ENCODE measurements around the gene BNIPL. TPM values are rescaled to one million over a fixed set of nuclear protein-coding genes. Genes with fewer than 3 reads are reported as not detected.
A peak's percentile ranks its signal among the peaks of the same experiment; 100 is the strongest.

The BNIPL gene
- total RNA-seq, 1 donor = under 0.01 TPM

DNA sequence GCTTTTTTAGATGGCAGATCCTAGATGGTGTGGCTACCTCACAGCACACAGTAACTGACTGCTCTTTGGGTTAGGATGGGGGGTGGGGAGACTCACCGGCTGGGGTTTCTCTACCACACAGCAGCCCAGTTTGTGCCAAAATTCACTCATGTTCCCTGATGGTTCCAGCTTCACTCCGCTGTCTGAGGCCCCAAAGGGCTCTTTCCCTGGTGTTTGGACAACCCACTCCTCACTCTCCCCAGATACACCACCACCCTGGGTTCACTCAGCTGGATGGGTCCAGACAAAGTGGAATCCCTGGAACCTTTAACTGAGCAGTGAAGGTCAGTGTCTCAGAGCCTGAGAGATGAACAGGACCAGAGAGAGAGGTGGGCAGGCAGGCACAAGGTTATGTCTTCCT, 19.2 kb downstream of the BNIPL start:
- Histone ChIP-seq H3K79me2 (ENCODE audit: insufficient read depth, low read length) (peaks cover 67% of the 10 kb centered on the region), H3K36me3 (ENCODE audit: insufficient read depth, low read length) (peaks cover 63% of the 10 kb centered on the region), H3K27me3 (ENCODE audit: insufficient read depth, low read length) (no peaks in the 10 kb centered on the region), H3K4me2 (ENCODE audit: insufficient read depth, low read length) (no peak overlapping the region), H4K20me1 (ENCODE audit: insufficient read depth, low read length) (peaks cover 49% of the 10 kb centered on the region), H2AFZ (ENCODE audit: low read length) (no peak overlapping the region), H3K27ac (ENCODE audit: low read depth, low read length) (peak overlapping the region; percentile 53), H3K9me3 (ENCODE audit: low read depth, low read length) (no peaks in the 10 kb centered on the region), H3K4me3 (ENCODE audit: insufficient read depth, low read length) (no peak overlapping the region), H3K4me1 (ENCODE audit: insufficient read depth, low read length) (peaks cover 31% of the 10 kb centered on the region)
- no peak for DNase-seq (ENCODE audit: insufficient read length, low spot score, missing footprints)
- TF ChIP-seq, protein P1, sequence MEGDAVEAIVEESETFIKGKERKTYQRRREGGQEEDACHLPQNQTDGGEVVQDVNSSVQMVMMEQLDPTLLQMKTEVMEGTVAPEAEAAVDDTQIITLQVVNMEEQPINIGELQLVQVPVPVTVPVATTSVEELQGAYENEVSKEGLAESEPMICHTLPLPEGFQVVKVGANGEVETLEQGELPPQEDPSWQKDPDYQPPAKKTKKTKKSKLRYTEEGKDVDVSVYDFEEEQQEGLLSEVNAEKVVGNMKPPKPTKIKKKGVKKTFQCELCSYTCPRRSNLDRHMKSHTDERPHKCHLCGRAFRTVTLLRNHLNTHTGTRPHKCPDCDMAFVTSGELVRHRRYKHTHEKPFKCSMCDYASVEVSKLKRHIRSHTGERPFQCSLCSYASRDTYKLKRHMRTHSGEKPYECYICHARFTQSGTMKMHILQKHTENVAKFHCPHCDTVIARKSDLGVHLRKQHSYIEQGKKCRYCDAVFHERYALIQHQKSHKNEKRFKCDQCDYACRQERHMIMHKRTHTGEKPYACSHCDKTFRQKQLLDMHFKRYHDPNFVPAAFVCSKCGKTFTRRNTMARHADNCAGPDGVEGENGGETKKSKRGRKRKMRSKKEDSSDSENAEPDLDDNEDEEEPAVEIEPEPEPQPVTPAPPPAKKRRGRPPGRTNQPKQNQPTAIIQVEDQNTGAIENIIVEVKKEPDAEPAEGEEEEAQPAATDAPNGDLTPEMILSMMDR (IDR thresholded peaks at IDR 0.05; ENCODE audit: extremely low read depth, low read depth, low read length) = no peak

DNA sequence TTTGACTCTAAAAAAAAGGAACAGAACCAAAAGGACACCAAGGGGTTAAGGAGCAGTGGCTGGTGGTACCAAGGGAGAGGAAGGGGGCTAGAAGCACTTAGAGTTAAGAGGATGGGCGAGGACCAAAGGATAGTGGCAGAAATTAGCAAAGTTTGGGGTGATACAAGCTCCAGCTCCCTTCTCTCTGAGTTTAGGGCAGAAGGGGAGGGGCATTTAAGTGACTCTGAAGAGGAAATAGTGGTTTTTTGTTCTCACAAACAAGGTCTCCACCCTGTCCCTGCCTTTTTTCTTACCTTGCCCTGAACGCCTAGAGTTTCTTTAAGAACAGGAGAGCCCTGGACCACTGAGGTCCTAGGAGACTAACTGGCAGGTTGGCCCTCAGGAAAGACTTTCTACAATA, 19.8 kb downstream of the BNIPL start:
- H3K27ac ChIP-seq (ENCODE audit: low read depth, low read length) = peak overlapping the region; percentile 53
- TF ChIP-seq, protein P1 (IDR thresholded peaks at IDR 0.05; ENCODE audit: extremely low read depth, low read depth, low read length) = no peak
- H3K27me3 ChIP-seq (ENCODE audit: insufficient read depth, low read length) = no peaks in the 10 kb centered on the region
- H4K20me1 ChIP-seq (ENCODE audit: insufficient read depth, low read length) = peaks cover 49% of the 10 kb centered on the region
- peaks cover 73% of the 10 kb centered on the region for H3K79me2 ChIP-seq (ENCODE audit: insufficient read depth, low read length)
- H3K36me3 ChIP-seq (ENCODE audit: insufficient read depth, low read length) = peaks cover 59% of the 10 kb centered on the region
- no peak for DNase-seq (ENCODE audit: insufficient read length, low spot score, missing footprints)
- peak overlapping the region; percentile 66 for H3K4me2 ChIP-seq (ENCODE audit: insufficient read depth, low read length)
- H2AFZ ChIP-seq (ENCODE audit: low read length) = no peak overlapping the region
- no peaks in the 10 kb centered on the region for H3K9me3 ChIP-seq (ENCODE audit: low read depth, low read length)
- peaks cover 31% of the 10 kb centered on the region for H3K4me1 ChIP-seq (ENCODE audit: insufficient read depth, low read length)
- peak overlapping the region; percentile 13 for H3K4me3 ChIP-seq (ENCODE audit: insufficient read depth, low read length)

DNA sequence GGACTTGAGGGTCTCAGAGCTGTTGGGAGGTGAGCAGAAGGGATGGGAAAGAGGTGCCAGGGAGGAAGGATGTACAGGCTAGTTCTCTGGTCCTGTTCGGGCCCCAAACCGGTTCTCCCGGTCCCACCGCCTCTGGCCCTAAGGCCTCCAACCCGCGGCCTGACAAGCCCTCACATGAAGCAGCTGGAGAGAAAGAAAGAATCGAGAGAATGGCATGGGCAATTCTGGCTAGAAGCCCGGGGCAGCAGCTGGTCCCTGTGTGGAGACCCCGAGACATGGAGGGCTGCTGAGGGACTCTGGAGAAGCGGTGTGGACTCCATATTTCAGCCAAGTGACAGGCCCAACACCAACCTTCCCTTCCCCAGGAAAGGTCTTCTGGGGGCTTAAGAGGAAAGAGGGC, 22.3 kb downstream of the BNIPL start:
- Histone ChIP-seq H2AFZ (ENCODE audit: low read length) (peak overlapping the region; percentile 15), H3K4me2 (ENCODE audit: insufficient read depth, low read length) (peak overlapping the region; percentile 100), H4K20me1 (ENCODE audit: insufficient read depth, low read length) (peaks cover 44% of the 10 kb centered on the region)

DNA sequence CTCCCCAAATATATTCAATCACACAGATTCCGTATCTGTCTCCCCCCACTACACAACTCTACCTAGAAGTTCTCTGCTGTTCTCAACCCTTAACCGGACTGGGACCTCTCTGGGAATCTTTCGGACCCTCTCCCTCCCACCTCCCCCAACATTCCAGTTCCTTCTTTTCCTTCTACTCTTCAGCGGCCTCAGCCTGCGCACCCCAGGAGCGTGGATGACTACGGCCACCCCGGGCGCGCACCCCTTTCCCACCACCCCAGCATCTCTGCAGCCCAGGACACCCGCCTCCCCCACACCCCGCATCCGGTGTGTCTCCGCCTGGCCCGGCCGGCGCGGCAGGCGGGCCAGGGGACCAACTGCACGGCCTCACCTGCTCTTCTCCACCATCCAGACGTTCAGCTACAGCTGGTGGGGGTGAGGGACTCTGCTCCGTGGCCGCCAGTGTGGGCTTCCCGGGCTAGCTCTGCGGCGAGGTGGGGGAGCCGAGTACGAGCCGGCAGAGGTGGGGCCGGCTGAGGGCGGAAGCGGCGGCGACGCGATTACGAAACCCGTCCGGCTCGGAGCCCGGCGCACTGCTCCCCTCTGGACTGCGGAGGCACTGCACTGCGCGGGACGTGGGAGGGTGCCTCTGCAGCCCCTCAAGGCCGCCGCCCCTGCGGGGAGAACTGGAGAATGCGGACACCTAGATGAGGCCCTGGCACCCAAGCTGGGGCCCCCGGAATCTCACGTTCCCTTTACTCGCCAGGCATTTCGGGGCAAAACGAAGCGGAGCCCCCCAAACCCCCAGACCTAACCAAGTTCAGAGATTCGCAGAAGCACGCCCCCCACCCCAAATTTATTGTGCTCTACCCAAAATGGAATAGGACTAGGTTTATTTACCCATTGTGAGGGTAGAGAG, 23.0 kb downstream of the BNIPL start, which contains the start of gene CDC42SE1:
CDC42SE1 (minus strand) TSS at position 514 of the 898 bp plus-strand sequence. CDS start 3,892 bp downstream, outside the sequence.
- Histone ChIP-seq H3K36me3 (ENCODE audit: insufficient read depth, low read length) (peaks cover 27% of the 10 kb centered on the region), H3K27ac (ENCODE audit: low read depth, low read length) (peak within 1 kb of the TSS; percentile 94), H4K20me1 (ENCODE audit: insufficient read depth, low read length) (peaks cover 40% of the 10 kb centered on the region), H3K4me1 (ENCODE audit: insufficient read depth, low read length) (peaks cover 43% of the 10 kb centered on the region), H3K9me3 (ENCODE audit: low read depth, low read length) (no peaks in the 10 kb centered on the region), H3K4me2 (ENCODE audit: insufficient read depth, low read length) (peak within 1 kb of the TSS; percentile 100), H3K4me3 (ENCODE audit: insufficient read depth, low read length) (peak within 1 kb of the TSS; percentile 98), H3K79me2 (ENCODE audit: insufficient read depth, low read length) (peaks cover 88% of the 10 kb centered on the region), H3K27me3 (ENCODE audit: insufficient read depth, low read length) (no peaks in the 10 kb centered on the region), H2AFZ (ENCODE audit: low read length) (peak within 1 kb of the TSS; percentile 95)
- DNase-seq (ENCODE audit: insufficient read length, low spot score, missing footprints) = peak; percentile 96
- TF ChIP-seq, protein P1 (IDR thresholded peaks at IDR 0.05; ENCODE audit: extremely low read depth, low read depth, low read length) = peak; percentile 50

More for the DNA sequence above, 22.3 kb downstream of the BNIPL start:
- DNase-seq (ENCODE audit: insufficient read length, low spot score, missing footprints) = no peak
- TF ChIP-seq, protein P1 (IDR thresholded peaks at IDR 0.05; ENCODE audit: extremely low read depth, low read depth, low read length) = no peak
- H3K9me3 ChIP-seq (ENCODE audit: low read depth, low read length) = no peaks in the 10 kb centered on the region
- H3K27ac ChIP-seq (ENCODE audit: low read depth, low read length) = peak overlapping the region; percentile 94
- peaks cover 33% of the 10 kb centered on the region for H3K36me3 ChIP-seq (ENCODE audit: insufficient read depth, low read length)
- peaks cover 88% of the 10 kb centered on the region for H3K79me2 ChIP-seq (ENCODE audit: insufficient read depth, low read length)
- H3K27me3 ChIP-seq (ENCODE audit: insufficient read depth, low read length) = no peaks in the 10 kb centered on the region
- H3K4me1 ChIP-seq (ENCODE audit: insufficient read depth, low read length) = peaks cover 43% of the 10 kb centered on the region
- H3K4me3 ChIP-seq (ENCODE audit: insufficient read depth, low read length) = peak overlapping the region; percentile 98

All from osteoblast (primary cell).